Amygdala (tissue), 56 donors: ENCODE measurements around the gene NELFCD.

Source experiments
- DNase-seq, 56 donors: peaks; one replicate each; lab custom pipeline; 2025; lab: John Stamatoyannopoulos, UW

NELFCD gene

DNA sequence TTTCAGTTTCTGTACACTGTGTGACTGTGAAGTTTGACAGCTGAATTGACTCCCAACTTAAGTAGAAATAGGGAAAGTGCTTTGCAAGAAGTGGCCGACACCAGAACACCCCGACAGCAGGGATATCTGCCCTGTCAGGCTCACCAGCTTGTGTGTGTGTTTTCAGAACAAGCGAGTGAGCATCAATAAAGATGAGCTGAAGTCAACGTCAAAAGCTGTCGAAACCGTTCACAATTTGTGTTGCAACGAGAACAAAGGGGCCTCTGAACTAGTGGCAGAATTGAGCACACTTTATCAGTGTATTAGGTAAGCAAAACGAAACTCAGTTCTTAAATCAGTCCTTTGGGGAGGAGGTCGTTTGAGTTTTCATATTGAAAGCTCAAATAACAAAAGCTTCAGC, 10.7 kb downstream of the NELFCD start:
- no peak for DNase-seq

DNA sequence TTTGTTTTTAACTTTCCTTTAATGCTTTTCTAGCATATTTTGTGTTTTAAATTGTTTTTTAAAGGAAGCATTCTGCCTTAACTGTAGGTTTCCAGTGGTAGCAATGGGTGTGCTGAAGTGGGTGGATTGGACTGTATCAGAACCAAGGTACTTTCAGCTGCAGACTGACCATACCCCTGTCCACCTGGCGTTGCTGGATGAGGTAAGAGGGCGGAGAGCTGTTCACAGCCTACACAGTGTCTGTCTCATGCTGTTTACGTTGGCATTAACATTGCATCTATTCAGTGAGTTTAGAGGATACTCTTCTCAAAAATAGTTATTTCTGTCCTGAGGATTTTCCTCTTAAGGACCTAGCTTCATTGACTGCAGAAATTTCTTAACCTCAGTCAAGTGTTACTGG, 11.9 kb downstream of the NELFCD start:
- DNase-seq = no peak

DNA sequence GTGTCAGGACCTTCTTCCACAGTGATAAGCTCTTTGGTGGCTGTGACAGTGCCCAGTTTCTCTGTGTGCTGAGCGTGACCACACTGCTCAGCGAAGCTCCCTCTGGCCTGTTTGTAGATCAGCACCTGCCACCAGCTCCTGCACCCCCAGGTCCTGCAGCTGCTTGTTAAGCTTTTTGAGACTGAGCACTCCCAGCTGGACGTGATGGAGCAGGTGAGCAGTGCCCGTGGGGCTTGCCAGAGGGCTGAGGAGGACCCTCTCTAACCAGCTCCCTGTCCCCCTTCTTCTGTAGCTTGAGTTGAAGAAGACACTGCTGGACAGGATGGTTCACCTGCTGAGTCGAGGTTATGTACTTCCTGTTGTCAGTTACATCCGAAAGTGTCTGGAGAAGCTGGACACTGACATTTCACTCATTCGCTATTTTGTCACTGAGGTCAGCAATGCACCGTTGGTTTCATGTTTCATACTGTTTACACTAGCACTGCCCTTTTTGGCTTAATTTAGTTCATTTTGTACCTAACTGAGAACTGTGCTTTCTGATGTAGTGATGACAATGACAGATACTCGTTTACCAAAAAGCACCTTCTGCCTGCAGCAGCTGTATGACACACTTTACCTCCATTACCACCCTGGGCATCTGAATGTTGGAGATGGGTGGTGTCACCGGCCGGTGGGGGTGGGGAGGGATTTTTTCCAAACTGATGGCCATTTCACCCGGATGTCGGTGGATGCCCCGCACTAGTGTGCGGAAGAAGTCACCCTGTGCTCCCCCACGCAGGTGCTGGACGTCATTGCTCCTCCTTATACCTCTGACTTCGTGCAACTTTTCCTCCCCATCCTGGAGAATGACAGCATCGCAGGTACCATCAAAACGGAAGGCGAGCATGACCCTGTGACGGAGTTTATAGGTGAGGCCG, 12.5 kb downstream of the NELFCD start:
- DNase-seq = no peak

DNA sequence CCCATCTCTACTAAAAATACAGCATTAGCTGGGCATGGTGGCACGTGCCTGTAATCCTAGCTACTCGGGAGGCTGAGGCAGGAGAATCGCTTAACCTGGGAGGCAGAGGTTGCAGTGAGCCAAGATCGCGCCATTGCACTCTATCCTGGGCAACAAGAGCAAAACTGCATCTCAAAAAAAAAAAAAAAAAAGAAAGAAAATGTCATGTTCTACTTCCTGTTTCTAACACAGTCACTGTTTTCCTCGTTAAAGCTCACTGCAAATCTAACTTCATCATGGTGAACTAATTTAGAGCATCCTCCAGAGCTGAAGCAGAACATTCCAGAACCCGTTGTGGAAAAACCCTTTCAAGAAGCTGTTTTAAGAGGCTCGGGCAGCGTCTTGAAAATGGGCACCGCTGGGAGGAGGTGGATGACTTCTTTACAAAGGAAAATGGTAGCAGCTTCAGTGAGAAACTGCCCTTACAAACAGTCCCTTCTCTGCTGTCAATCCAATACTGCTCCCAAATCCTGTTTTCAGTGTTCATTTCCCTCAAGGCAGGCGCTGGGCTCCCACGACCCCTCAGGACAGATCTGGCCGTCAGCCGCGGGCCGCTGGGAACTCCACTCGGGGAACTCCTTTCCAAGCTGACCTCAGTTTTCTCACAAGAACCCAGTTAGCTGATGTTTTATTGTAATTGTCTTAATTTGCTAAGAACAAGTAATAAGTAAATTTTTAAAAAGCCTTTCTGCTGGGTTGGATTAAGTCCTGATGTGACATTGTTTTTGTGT, 13.5 kb downstream of the NELFCD start:
- DNase-seq = no peak

DNA sequence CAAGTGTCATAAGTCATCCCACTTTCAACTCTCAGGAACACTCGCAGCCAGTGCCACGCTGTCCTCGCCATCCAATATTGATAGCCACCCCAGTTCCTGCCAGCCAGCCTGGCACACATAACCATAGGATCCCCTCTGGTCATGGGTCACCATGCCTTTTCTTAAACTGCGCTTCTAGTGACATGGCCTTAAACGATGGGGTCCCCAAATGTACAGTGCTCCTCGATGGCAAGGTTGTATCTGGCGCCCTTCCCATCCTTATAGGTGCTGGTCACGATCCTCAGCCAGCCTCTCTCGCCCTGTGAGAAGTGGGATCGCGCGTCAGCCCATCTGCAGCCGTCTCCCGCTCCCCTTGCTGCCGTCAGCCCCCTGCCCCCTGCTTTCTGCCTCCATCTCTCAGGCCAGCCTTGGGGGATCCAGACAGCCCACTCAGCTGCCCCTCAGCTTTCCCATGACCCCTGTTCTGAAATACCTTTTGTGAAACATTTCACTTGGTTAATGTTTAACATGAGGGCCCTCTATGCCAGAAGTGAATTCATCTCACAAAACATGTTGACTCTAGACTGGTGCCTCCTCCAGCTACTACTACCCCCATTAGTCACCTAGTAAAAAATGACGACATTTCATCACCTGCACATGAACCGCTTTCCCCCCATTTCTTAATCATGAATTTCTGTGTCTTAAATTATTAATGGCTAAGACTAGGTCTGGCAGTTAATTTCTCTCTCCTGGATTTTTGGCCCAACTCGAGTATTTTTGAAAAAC, 14.6 kb downstream of the NELFCD start:
- no peak for DNase-seq

DNA sequence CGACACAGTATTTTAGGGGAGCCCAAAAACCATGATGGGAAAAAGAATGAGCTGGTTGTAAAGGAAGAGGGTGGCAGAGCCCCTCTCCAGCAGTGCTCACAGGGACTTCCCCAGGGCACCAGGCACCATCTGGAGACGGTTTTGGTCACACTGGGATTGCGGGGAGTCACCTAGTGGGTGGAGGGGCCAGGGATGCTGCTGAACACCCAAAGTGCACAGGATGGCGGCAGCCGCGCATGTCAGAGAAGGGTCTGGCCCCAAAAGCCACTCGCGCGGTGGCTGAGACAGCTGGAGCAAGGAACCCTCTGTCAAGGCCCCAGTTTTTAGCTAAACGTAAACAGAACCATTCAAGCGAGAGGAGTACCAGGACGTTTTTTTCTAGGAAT, 15.2 kb downstream of the NELFCD start:
- no peak for DNase-seq

DNA sequence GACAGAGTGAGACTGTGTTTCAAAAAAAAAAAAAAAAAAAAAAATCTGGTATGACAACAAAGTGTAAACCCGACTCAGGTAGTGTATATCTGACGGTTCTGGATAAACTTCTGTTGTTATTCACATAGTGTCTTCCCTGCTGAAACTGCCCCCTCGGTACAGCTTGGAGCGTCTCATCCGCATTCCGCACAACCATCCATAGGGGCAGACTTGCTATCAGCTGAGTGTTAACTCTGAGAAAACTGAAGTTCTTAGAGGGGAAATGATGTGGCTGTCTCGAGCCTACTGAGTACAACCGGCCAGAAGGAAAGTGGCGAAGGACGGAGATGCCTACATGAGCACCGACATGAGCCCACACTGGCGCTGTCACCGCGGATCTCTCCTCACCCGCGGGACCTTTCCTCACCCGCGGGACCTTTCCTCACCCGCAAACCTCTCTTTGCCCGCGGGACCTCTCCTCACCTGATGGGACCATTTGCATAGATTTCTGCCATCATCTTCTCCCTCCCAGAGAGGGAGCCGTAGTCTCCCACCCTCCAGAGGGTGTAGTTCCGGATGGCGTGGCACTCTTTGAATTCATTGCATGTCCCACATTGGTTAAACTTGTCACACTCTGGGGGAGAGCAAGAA, 16.2 kb downstream of the NELFCD start:
- no peak for DNase-seq

DNA sequence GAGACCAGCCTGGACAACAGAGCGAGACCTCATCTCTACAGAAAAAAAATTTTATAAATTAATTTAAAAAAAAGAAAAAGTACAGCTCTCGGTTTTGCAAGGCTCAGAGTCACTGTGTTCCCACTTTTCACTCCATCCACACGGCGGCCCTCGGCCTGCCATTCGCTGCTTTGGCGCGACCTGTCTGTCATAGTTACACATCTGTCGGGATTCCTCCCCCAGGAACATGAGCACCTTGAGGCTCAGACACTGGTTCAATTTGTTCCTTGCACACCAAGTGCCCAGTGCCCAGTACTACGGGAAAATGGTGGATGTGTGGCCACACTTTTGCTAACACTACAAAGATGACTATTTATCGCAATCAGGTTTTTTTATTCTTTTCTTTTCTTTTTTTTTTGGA, 17.6 kb downstream of the NELFCD start:
- DNase-seq = no peak

DNA sequence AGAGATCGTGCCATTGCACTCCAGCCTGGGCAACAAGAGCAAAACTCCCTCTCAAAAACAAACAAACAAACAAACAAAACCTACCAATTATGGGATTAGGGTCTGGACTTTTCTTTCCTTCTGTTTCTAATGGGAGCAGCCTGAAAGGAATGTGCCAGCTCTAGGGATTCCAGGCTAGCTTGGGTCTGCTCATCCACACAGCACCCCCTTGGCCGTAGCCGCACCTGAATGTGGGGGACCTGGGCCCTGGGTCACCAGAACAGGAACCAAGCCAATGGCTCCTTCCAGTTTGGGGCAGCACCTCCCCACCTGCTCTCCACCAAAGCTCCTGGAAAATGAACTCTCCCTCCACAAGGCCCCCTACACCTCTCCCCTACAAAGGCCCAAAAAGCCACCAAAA, 19.3 kb downstream of the NELFCD start:
- DNase-seq = no peak

DNA sequence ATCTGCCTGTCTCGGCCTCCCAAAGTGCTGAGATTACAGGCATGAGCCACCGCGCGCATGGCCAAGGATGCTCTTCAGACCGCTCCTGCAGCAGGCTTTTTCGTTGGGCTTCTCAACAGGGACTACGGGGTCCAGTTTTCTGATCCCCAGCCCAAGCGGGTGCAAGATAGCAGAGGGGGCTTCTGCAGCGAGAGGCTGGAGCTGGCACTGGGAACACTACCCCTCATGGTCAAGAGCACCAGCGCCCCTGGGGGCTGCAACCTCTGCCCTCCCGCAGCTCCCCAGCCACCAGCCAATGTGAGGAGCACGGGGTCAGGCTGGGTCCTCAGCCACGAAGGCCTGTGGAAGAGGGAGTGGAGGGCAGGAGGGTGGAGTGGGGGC, 20.0 kb downstream of the NELFCD start:
- DNase-seq = no peak

DNA sequence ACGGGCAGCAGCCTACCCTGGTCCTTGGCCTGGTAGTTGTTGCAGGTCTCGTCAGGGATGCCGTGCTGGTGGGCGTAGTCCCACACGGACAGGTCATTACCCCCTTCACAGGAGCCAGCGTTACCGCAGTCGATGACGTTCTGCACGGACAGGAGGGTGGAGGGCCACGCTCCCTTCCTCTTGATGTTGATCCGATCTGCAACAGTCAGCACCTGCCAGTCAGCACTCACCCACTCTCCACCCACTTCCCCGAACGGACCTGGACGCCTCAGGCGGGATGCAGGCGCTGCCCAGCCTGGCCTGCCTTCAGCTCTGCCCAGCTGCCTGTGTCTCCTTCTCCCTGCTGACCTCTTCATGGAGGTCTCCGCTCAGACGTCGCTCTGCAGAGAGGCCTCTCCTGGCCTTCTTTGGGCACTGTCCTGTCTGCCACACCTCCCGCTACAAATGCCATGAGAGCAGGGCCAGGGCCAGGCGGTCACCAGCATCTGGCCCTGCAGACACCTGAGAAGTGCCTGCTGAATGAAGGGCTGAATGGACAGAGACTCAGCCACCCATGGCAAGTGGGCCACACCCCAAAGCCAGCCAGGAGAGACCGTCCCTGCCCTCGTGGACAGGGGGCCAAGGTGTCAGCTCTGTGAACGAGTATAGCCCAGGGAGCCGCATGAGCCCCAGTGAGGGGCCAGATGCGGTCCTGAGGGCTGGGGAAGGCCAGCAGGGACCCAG, 20.6 kb downstream of the NELFCD start:
- DNase-seq = no peak

DNA sequence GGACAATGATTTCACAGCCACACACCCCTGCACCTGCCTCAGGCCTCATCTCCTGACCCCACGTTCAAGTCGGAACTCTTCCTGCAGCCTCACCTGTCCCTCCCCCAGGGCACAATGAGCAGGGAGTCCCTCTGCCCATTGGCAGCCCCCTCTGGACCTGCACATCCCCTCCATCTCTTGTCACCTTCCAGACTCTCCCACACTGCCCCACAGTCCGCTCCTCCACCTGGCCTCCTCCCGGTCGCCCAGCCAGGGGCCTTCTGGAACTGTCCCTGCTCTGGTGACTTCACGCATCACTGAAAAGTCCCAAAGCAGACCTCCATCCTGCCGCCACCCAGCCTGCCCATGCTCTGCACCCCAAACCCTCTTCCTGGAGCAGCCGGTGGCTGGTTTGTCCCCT, 21.3 kb downstream of the NELFCD start:
- DNase-seq = no peak

DNA sequence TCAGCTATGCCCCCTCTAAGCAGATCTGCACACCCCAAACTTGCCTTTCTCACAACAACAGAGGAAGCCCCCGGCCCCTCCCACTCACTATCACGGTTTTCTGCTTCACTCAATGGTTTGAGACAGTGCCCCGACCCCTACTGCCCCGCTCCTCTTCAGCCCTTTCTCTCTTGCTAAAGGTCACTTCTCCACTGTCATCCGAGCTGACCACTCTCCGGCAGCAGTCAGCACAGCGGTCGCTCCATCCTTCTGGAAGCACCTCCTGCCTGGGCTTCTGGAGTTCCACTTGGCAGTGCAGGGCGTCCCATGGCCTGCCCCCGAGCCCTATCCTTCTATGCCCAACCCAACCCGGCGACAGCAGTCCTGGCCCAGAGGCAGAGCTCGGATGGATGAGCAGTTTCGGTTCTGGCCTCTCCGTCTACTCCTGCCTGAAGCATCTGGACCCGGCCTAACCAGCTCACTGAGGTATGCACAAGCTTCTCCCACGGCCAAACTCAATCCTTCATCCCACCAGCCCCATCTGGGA, 21.9 kb downstream of the NELFCD start:
- DNase-seq = no peak

DNA sequence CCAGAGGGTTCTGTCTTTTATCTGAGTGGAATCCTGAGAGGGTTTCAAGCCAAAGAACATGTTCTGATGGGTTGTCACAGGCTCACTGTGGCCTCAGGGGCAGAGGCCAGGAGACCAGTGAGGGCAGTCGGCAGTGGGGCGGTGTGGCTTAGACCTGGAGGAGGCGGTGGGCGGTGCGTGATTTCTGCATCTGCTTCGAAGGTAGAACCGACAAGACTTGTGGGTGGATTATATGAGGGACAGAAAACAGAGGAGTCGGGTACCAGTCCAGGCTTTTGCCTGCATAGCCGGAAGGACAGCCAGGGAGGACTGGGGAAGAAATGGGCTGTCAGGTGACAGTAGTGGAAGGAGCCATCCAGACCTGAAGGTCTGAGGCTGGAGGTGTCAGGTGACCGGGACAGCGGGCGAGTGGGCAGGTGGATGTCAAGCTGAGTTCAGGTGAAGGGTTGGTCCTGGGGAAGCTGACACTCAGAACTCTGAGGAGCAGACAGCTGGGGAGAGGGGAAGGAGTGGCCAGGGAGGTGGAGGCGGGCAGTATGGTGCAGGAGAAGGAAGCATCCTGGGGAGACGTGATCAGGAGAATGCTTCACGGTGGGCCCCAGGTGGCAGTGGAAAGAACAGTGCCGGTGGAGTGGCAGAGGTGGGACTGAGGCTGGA, 22.9 kb downstream of the NELFCD start:
- DNase-seq = no peak

DNA sequence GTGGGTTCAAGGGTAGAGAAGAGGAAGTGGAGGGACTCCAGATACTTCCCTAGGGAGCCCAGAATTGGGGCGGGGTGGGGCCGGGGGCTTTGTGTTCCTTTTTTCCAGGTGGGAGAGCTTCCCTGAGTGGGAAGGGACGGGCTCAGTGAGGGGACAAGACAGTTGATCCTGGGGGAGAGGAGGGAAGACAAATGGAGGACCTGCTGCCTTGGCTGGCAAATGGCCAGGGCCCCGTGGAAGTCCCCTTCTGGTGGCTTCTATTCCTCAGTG, 23.4 kb downstream of the NELFCD start:
- DNase-seq = peak in 1 of 56 donors; percentile 33

DNA sequence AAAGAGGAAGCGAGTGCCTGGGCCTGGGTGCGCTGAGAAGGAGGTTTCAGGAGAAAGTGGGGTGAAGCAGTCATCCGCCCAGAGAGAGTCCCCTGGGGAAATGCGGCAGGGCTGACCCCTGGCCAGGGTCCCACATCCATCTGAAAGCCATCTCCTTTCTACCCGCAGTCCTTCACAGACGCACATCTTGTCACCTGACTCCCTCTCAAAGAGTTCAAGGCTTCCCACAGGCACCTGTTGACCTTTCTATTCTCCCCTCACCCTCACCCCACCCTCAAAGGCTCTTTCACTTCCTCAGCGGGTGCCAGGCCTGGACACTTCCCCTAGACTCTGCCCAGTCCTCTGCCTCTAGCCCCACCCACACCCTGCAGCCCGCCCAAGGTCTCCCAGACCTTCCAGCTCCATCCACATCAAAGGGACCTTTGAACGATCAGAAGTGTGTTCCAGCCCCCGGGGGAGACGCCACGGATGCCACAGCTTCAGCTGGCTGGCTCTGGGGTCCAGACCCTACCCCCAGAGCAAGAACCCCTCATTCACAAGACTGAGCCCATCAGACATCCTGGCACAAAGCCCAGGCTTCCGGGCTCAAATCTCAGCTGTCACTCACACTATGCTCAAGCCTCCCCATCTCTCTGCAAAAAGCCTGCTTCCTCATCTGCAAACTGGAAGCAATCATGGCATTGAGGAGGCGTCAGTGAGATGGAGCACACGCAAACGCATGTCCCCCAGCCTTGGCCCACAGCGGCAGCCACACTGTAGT, 23.9 kb downstream of the NELFCD start:
- DNase-seq = peak in 22 of 56 donors; percentile 15 to 66 (median 40)

DNA sequence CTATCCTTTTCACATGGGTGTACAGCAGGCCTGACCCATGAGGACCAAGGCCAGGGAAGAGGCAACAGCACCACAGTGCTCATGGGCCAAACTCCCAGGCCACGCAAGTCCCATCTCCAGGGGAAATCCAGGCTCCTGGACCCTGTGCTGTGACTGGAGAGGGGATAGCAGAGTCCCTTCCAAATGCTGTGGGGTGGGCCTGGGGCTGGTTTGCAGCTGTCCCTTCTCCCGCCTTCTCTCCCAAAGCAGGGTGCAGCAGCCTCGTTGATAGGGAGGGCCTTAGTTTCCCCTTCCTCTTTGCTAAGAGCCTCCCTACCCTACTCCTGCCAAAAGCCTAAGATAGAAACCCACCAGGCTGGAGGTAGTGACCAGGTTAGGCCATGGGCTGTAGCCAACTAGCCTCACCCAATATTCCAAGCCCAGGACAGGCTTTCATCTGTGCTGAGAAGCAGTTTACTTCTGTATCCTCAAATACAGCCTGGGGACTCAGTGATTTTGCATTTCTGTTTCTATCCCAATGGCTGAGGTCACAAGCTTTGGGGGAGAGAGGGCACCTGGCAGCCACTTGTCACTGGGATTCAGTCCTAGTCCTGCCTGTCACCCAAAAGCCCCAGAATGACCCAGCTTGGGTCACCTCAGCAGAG, 24.6 kb downstream of the NELFCD start:
- DNase-seq = no peak

DNA sequence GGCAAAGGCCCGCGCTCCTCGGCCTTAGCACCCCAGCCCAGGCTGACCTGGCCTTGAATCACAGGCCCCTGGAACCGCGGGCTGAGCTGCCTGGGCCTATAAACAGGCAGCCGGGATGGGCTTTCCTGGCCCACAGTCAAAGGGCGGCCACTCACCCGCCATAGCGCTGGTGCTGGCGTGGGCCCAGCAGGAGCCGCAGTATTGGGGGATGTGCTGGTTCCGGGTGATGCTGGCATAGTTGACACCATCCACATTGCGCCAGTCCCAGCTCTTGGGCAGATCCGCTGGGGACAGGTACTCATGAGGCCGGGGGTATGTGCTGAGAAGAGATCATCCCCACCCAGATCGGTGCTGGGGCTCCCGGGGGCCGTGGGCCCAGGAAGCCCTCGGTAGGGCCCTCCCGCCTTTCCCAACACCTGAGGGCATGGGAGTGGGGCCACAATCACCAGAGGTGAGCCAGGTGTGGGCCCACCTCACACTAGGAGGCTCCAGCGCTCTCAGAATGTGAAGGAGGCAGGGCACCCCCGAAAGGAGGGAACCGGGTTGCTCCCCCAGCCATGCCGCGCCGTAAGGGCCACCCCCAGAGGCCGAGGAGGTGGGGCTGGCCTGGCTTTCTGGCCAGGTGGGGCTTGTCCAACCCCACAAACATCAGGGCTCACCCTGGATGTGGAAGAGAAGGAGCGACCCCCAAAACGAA, 25.3 kb downstream of the NELFCD start:
- DNase-seq = no peak
